Measurements from ENCODE around the gene VWC2. TPM values are rescaled to one million over a fixed set of nuclear protein-coding genes. Genes with fewer than 3 reads are reported as not detected.

The VWC2 gene
- total RNA-seq, 2 experiments from 2014 or later = not detected

DNA sequence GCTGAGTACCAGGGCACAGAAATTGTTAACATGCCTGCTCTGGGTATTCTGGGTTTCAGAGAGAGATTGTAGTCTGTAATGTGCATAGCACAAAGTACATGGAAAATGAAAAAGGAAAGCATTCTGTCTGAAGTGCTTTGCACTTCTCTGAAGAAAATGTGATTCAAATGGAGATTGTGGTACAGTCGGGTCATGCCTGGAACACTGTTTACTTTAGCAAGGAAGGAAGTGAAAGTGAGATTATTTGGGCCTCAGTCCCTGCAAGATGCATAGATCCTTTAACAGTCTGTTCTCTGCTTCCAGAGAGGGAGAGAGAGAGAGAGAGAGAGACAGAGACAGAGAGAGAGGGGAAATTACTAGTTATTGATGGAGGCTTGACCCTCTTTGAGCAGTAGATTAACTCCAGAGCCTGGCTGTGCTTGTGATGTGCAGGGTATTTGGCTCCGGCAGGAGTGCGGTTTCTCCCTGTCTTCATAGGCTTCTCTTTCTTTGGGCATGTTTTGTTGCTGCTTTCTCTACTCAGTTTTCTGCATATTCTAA lies 5.4 kb downstream of the VWC2 start:
- Histone ChIP-seq H3K27ac (ENCODE audit: low read depth, low read length, poor library complexity, severe bottlenecking) (peak overlapping the region; percentile 36), H3K79me2 (ENCODE audit: insufficient read depth, low read depth, low read length) (no peaks in the 10 kb centered on the region), H4K20me1 (ENCODE audit: insufficient read depth, low read length) (no peaks in the 10 kb centered on the region), H2AFZ (ENCODE audit: low read length) (peak overlapping the region; percentile 89), H3K9me3 (ENCODE audit: low read length) (no peaks in the 10 kb centered on the region), H3K36me3 (ENCODE audit: insufficient read depth, low read length) (no peaks in the 10 kb centered on the region), H3K4me3 (ENCODE audit: low read depth, low read length, poor library complexity, severe bottlenecking) (peak overlapping the region; percentile 14), H3K4me1 (ENCODE audit: insufficient read depth, low read length, poor library complexity, severe bottlenecking) (peaks cover 31% of the 10 kb centered on the region), H3K4me2 (ENCODE audit: low read length) (peak overlapping the region; percentile 67), H3K9me2 (ENCODE audit: insufficient read depth, low read length) (no peaks in the 10 kb centered on the region)
- no peak for TF ChIP-seq EZH2phosphoT487 (IDR thresholded peaks at IDR 0.05; ENCODE audit: borderline replicate concordance, low read depth, low read length)
- intact Hi-C loops (cut with micrococcal nuclease; ENCODE audit: unreplicated experiment) = no loop called here
- BruUV-seq (replicated peaks) = no TSS peak
- DNase-seq (ENCODE audit: low spot score) = peak; percentile 67
- ChIA-PET POLR2A (no interaction called here), CTCF (ENCODE audit: unreplicated experiment) (no interaction called here)

DNA sequence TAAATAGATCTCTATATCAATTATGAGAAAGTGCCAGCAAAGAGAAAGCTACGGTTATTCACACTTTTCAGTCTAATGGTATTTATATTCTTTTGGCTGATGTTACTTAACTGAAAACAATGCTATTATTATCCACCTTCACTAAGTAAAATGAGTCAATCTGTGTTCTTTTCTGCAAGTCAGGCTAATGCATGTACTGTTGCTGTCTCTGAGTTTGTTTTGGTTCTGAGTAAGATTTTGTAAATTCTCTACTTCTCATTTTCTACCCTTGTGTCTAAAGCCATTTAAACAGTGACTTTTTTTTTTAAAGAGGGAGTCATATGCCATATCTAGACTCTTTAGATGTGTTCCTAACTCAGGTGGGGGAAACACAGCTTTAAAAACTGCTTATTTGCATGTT lies 7.5 kb downstream of the VWC2 start:
- H2AFZ ChIP-seq (ENCODE audit: low read length) = peak overlapping the region; percentile 89; the same call in 1 of the 2 replicates
- no peak overlapping the region for H3K27ac ChIP-seq (ENCODE audit: low read depth, low read length, poor library complexity, severe bottlenecking)
- peaks cover 31% of the 10 kb centered on the region for H3K4me1 ChIP-seq (ENCODE audit: insufficient read depth, low read length, poor library complexity, severe bottlenecking)
- no peaks in the 10 kb centered on the region for H3K79me2 ChIP-seq (ENCODE audit: insufficient read depth, low read depth, low read length)
- intact Hi-C loops (cut with micrococcal nuclease; ENCODE audit: unreplicated experiment) = no loop called here
- TF ChIP-seq EZH2phosphoT487 (IDR thresholded peaks at IDR 0.05; ENCODE audit: borderline replicate concordance, low read depth, low read length) = no peak
- TF ChIP-seq, protein P1, sequence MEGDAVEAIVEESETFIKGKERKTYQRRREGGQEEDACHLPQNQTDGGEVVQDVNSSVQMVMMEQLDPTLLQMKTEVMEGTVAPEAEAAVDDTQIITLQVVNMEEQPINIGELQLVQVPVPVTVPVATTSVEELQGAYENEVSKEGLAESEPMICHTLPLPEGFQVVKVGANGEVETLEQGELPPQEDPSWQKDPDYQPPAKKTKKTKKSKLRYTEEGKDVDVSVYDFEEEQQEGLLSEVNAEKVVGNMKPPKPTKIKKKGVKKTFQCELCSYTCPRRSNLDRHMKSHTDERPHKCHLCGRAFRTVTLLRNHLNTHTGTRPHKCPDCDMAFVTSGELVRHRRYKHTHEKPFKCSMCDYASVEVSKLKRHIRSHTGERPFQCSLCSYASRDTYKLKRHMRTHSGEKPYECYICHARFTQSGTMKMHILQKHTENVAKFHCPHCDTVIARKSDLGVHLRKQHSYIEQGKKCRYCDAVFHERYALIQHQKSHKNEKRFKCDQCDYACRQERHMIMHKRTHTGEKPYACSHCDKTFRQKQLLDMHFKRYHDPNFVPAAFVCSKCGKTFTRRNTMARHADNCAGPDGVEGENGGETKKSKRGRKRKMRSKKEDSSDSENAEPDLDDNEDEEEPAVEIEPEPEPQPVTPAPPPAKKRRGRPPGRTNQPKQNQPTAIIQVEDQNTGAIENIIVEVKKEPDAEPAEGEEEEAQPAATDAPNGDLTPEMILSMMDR (conservative IDR thresholded peaks at IDR 0.05; ENCODE audit: low read length) = no peak
- no TSS peak for BruUV-seq (replicated peaks)
- H3K4me3 ChIP-seq (ENCODE audit: low read depth, low read length, poor library complexity, severe bottlenecking) = no peak overlapping the region
- H3K9me2 ChIP-seq (ENCODE audit: insufficient read depth, low read length) = no peaks in the 10 kb centered on the region
- no peaks in the 10 kb centered on the region for H3K36me3 ChIP-seq (ENCODE audit: insufficient read depth, low read length)
- ChIA-PET CTCF (ENCODE audit: unreplicated experiment) (interaction anchor here (1.0 kb wide), 1 partner anchor 10 kb away, joined by 3 read pairs; no protein-coding TSS in a partner anchor), POLR2A (interaction anchor here (1.1 kb wide), 1 partner anchor 10 kb away, joined by 3 read pairs; no protein-coding TSS in a partner anchor)
- DNase-seq (ENCODE audit: low spot score) = no peak
- H3K9me3 ChIP-seq (ENCODE audit: low read length) = no peaks in the 10 kb centered on the region
- no peaks in the 10 kb centered on the region for H4K20me1 ChIP-seq (ENCODE audit: insufficient read depth, low read length)
- H3K4me2 ChIP-seq (ENCODE audit: low read length) = no peak overlapping the region

- Histone ChIP-seq H3K4me2 (ENCODE audit: low read length) (no peak overlapping the region), H2AFZ (ENCODE audit: low read length) (no peak overlapping the region), H3K36me3 (ENCODE audit: insufficient read depth, low read length) (no peaks in the 10 kb centered on the region), H3K79me2 (ENCODE audit: insufficient read depth, low read depth, low read length) (no peaks in the 10 kb centered on the region), H4K20me1 (ENCODE audit: insufficient read depth, low read length) (no peaks in the 10 kb centered on the region), H3K27ac (ENCODE audit: low read depth, low read length, poor library complexity, severe bottlenecking) (no peak overlapping the region), H3K9me2 (ENCODE audit: insufficient read depth, low read length) (no peaks in the 10 kb centered on the region), H3K4me3 (ENCODE audit: low read depth, low read length, poor library complexity, severe bottlenecking) (no peak overlapping the region), H3K4me1 (ENCODE audit: insufficient read depth, low read length, poor library complexity, severe bottlenecking) (peaks cover 31% of the 10 kb centered on the region), H3K9me3 (ENCODE audit: low read length) (peaks cover 8% of the 10 kb centered on the region; the same call in 1 of the 2 replicates)
- CTCF ChIA-PET (ENCODE audit: unreplicated experiment) = no interaction called here
- BruUV-seq (replicated peaks) = no TSS peak
- intact Hi-C loops (cut with micrococcal nuclease; ENCODE audit: unreplicated experiment) = no loop called here
- TF ChIP-seq, protein P1 (conservative IDR thresholded peaks at IDR 0.05; ENCODE audit: low read length) = no peak
- no peak for TF ChIP-seq EZH2phosphoT487 (IDR thresholded peaks at IDR 0.05; ENCODE audit: borderline replicate concordance, low read depth, low read length)
- POLR2A ChIA-PET = interaction anchor here (0.6 kb wide), 1 partner anchor 70 kb away, joined by 3 read pairs; no protein-coding TSS in a partner anchor
- no peak for DNase-seq (ENCODE audit: low spot score)
Measured at GRCh38 chr7:49781996-49782395, 8.6 kb downstream of the VWC2 start.
